ENCODE data around the gene PTPRCAP. TPM values are rescaled to one million over a fixed set of nuclear protein-coding genes. Genes with fewer than 3 reads are reported as not detected.

PTPRCAP gene
- total and polyA plus RNA-seq, 2 experiments from 2014 or later, result 0.43 TPM; not detected in 1

DNA sequence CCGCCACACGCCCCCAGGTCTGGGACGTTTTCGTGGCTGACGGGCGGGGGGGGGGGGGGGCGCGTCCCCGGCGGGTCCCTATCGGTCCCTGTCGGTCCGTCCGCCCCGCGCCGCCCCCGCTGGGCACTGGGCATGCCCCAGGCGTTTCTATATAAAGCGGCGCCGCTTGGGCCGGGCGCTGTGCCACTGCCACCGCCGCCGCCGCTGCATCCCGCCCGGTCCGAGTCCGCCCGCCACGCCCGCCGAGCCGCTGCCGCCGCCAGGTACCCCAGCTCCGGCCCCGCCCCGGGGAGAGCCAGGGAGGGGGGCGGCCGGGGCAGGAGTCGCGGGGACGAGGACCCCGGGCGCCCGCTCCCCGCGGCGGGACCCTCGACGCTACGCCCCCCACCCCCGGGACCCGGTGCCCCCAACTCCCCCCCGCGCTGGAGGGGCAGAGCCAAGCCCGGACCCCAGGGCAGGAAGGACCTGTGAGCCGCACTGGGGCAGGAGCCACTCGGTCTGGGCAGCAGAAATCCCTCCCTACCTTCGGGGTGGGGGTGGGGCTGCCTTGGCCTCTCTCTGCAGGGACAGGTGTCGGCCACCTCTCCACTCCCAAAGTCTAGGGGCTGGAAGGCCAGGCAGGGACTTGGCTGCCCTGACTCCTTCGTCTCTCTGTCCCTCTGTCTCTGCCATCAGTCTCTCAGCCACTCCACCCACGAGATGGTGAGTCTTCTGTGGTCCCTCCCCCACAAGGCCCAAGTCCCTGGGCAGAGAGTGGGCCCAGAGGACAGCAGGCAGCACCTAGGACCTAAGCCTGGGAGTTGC lies 21.8 kb downstream of the PTPRCAP start, which contains the start of gene CARNS1:
Gene CARNS1, plus strand, starts transcription at position 178 of the 804 bp plus-strand sequence. Its CDS starts 522 bp downstream, at position 700.
- Histone ChIP-seq H3F3A (ENCODE audit: insufficient read depth) (no peaks in the 10 kb centered on the region), H3K9me3 (ENCODE audit: low read depth) (no peaks in the 10 kb centered on the region), H3K79me2 (ENCODE audit: insufficient read depth) (no peaks in the 10 kb centered on the region), H3K4me3 (no peak within 1 kb of the TSS), H3K9ac (no peak within 1 kb of the TSS), H3K9me2 (ENCODE audit: insufficient read depth) (no peaks in the 10 kb centered on the region), H3K27ac (no peak within 1 kb of the TSS), H3K36me3 (ENCODE audit: low read depth) (no peaks in the 10 kb centered on the region), H2AFZ (no peak within 1 kb of the TSS), H3K4me2 (ENCODE audit: unreplicated experiment) (no peak within 1 kb of the TSS), H3K4me1 (ENCODE audit: insufficient read depth) (no peaks in the 10 kb centered on the region), H3K27me3 (replicated peaks; ENCODE audit: insufficient read depth) (peaks cover 14% of the 10 kb centered on the region), H4K20me1 (ENCODE audit: insufficient read depth) (no peaks in the 10 kb centered on the region)
- in situ Hi-C loops (cut with MboI), result no loop called here
- TF ChIP-seq EZH2 (IDR thresholded peaks at IDR 0.05; ENCODE audit: insufficient read depth, poor library complexity, severe bottlenecking), result no peak
- no peak for TF ChIP-seq EZH2phosphoT487 (IDR thresholded peaks at IDR 0.05; ENCODE audit: insufficient read depth, low read depth)
- 5 to 6% methylated on average over 5 to 61 of the region's 67 CpGs for WGBS, 2 experiments (ENCODE audit: low coverage in 1 of 2, low lambda C conversion rate in 2 of 2, missing lambda C conversion rate in 2 of 2)
- peak; percentile 40 for DNase-seq

DNA sequence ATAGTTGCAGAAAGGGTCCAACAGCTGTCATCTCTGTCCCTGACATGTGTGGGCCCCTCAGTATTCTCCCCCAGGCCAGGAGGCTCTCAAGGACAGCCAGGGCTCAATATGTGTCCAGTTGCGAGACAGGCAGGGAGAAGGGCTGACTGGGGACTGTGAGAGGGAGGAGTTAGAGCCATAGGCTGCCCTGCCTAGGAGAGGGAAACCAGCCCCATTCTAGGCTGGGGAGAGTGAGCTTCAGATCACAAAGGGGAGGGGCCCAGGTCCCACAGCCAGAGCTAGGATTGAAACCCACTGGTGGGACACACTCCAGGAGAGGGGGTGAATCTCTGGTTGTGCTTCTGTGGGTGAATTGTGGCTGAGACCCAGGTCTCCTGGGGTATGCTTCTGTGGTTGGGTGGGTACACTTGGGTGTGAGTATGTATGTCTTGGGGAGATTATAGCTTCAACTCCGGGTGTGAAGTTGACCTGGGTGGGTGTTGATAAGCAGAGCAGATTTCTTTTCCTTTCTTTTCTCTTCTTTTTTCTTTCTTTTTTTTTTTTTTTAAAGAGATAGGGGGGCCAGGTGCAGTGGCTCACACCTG lies 24.1 kb downstream of the PTPRCAP start:
- Histone ChIP-seq H3K4me2 (ENCODE audit: unreplicated experiment) (no peak overlapping the region), H3K9me3 (ENCODE audit: low read depth) (no peaks in the 10 kb centered on the region), H2AFZ (no peak overlapping the region), H3K27me3 (replicated peaks; ENCODE audit: insufficient read depth) (peaks cover 17% of the 10 kb centered on the region), H3K9me2 (ENCODE audit: insufficient read depth) (no peaks in the 10 kb centered on the region), H3K4me3 (no peak overlapping the region), H3F3A (ENCODE audit: insufficient read depth) (no peaks in the 10 kb centered on the region), H3K36me3 (ENCODE audit: low read depth) (no peaks in the 10 kb centered on the region), H3K9ac (no peak overlapping the region), H3K79me2 (ENCODE audit: insufficient read depth) (no peaks in the 10 kb centered on the region), H4K20me1 (ENCODE audit: insufficient read depth) (no peaks in the 10 kb centered on the region), H3K4me1 (ENCODE audit: insufficient read depth) (no peaks in the 10 kb centered on the region), H3K27ac (no peak overlapping the region)
- in situ Hi-C loops (cut with MboI), result no loop called here
- 66 to 86% methylated on average over 2 of the region's 2 CpGs for WGBS, 2 experiments (ENCODE audit: low coverage in 1 of 2, low lambda C conversion rate in 2 of 2, missing lambda C conversion rate in 2 of 2)
- no peak for TF ChIP-seq EZH2phosphoT487 (IDR thresholded peaks at IDR 0.05; ENCODE audit: insufficient read depth, low read depth)
- no peak for TF ChIP-seq EZH2 (IDR thresholded peaks at IDR 0.05; ENCODE audit: insufficient read depth, poor library complexity, severe bottlenecking)
- no peak for DNase-seq

DNA sequence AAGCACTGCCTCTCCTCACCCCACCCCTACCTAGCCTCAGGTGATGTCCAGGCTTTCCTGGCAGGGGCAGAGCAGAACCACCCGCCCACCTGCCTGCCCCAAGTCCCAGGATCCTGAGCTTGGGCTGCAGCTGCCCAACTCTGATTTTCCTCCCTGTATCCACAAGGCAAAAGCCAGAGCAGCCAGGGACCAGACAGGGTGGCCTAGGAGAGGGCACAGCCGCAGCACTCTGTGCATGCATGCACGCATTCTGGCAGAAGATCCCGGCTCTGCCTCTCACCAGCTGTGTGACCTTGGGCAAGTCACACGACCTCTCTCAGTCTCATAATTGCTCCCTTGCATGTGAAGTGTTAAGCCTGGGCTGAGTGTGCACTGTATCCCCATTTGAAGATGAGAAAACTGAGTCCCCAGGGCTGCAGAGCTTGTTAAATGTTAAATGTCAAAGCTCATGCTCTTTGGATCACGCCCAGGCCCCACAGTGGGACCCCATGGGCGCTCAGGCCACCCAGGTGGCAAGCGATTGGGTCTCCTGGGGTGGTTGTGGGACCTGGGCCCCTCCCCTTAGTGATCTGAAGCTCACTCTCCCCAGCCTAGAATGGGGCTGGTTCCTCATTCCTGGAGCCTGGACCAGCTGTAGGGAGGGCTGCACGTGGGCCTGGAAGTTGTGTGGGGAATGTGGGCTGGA lies 24.8 kb downstream of the PTPRCAP start:
- in situ Hi-C loops (cut with MboI), result no loop called here
- H3K4me1 ChIP-seq (ENCODE audit: insufficient read depth), result no peaks in the 10 kb centered on the region
- H3F3A ChIP-seq (ENCODE audit: insufficient read depth), result no peaks in the 10 kb centered on the region
- no peak for DNase-seq
- no peaks in the 10 kb centered on the region for H4K20me1 ChIP-seq (ENCODE audit: insufficient read depth)
- no peak overlapping the region for H3K27ac ChIP-seq
- no peak overlapping the region for H3K4me3 ChIP-seq
- no peak for TF ChIP-seq EZH2 (IDR thresholded peaks at IDR 0.05; ENCODE audit: insufficient read depth, poor library complexity, severe bottlenecking)
- TF ChIP-seq EZH2phosphoT487 (IDR thresholded peaks at IDR 0.05; ENCODE audit: insufficient read depth, low read depth), result no peak
- H3K9me3 ChIP-seq (ENCODE audit: low read depth), result no peaks in the 10 kb centered on the region
- H2AFZ ChIP-seq, result no peak overlapping the region
- H3K9me2 ChIP-seq (ENCODE audit: insufficient read depth), result no peaks in the 10 kb centered on the region
- H3K4me2 ChIP-seq (ENCODE audit: unreplicated experiment), result no peak overlapping the region
- peaks cover 23% of the 10 kb centered on the region for H3K27me3 ChIP-seq (replicated peaks; ENCODE audit: insufficient read depth)
- H3K36me3 ChIP-seq (ENCODE audit: low read depth), result no peaks in the 10 kb centered on the region
- no peaks in the 10 kb centered on the region for H3K79me2 ChIP-seq (ENCODE audit: insufficient read depth)
- no peak overlapping the region for H3K9ac ChIP-seq
- WGBS, 2 experiments (ENCODE audit: low coverage in 1 of 2, low lambda C conversion rate in 2 of 2, missing lambda C conversion rate in 2 of 2), result 54% methylated on average over 9 of the region's 9 CpGs

DNA sequence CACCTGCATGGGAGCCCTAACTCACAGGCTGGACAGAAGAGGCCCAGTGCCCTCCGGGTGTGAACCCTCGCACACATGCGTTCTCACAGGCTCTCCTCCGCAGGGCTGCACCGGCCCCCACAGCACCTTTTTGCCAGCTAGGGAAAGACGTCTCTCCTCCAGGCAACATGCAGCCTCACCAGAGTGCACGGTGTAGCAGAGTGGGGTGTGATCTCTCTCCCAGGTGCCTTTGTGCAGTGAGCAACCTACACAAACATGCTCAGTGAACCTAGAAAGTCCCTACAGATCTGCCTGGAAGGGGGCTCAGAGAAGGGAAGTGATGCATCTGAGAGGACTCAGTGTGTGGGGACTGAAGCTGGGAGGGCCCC lies 25.7 kb downstream of the PTPRCAP start:
- no peak overlapping the region for H3K4me3 ChIP-seq
- no peaks in the 10 kb centered on the region for H4K20me1 ChIP-seq (ENCODE audit: insufficient read depth)
- H2AFZ ChIP-seq, result no peak overlapping the region
- no peak for DNase-seq
- H3K4me1 ChIP-seq (ENCODE audit: insufficient read depth), result no peaks in the 10 kb centered on the region
- no peak overlapping the region for H3K4me2 ChIP-seq (ENCODE audit: unreplicated experiment)
- no peak overlapping the region for H3K27ac ChIP-seq
- H3K9me3 ChIP-seq (ENCODE audit: low read depth), result no peaks in the 10 kb centered on the region
- no peaks in the 10 kb centered on the region for H3K36me3 ChIP-seq (ENCODE audit: low read depth)
- H3K79me2 ChIP-seq (ENCODE audit: insufficient read depth), result no peaks in the 10 kb centered on the region
- H3F3A ChIP-seq (ENCODE audit: insufficient read depth), result no peaks in the 10 kb centered on the region
- H3K9ac ChIP-seq, result no peak overlapping the region
- in situ Hi-C loops (cut with MboI), result no loop called here
- WGBS, 2 experiments (ENCODE audit: low coverage in 1 of 2, low lambda C conversion rate in 2 of 2, missing lambda C conversion rate in 2 of 2), result 30 to 36% methylated on average over 7 of the region's 7 CpGs
- H3K27me3 ChIP-seq (replicated peaks; ENCODE audit: insufficient read depth), result peaks cover 23% of the 10 kb centered on the region
- TF ChIP-seq EZH2 (IDR thresholded peaks at IDR 0.05; ENCODE audit: insufficient read depth, poor library complexity, severe bottlenecking), result no peak
- TF ChIP-seq EZH2phosphoT487 (IDR thresholded peaks at IDR 0.05; ENCODE audit: insufficient read depth, low read depth), result no peak
- H3K9me2 ChIP-seq (ENCODE audit: insufficient read depth), result no peaks in the 10 kb centered on the region

Measured in GM23248 (cell line).